ENCODE results near the gene MMADHC.
A peak's percentile ranks its signal among the peaks of the same experiment; 100 is the strongest.

MMADHC gene

DNA sequence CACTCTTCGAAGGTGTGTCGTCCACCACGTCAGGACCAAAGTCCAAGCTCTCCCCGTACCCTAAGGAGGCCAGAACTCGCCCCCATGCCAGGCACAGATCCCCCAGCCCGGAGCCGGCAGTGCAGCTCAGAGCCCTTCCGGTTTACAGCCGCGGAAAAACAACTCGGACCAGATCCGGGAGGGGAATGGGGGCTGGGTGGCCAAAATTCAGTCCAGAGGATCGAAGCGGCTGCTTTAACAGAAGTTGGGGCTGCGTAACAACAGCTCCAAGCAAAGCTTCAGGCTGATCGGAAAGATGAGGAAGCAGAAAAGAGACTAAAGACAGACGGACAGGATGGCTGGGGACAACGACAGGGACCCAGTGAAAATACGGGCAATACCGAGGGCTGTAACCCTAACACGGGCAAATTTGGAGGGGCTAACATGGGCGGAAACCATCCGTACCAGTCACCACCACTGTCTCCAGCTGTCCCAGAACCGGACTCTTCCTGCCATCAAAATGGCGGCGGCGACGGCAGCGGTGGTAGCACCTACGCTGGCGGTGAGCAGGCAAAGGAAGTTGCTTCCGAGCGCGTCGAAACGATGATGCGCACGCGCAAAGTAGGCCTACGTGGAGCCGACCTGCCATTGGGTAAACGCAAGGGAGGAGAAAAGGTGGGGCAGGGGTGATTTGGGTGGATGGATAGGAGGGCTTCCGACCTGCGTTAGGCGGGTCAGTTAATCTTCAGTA, at the start of gene MMADHC:
Gene MMADHC, minus strand, starts transcription at position 556 of the 730 bp plus-strand sequence. CDS start 678 bp downstream, outside the sequence.
- DNase-seq (ENCODE audit: low read depth in 3 of 3, low spot score in 1 of 3) = peak; percentile 80 to 84 (median 83)

DNA sequence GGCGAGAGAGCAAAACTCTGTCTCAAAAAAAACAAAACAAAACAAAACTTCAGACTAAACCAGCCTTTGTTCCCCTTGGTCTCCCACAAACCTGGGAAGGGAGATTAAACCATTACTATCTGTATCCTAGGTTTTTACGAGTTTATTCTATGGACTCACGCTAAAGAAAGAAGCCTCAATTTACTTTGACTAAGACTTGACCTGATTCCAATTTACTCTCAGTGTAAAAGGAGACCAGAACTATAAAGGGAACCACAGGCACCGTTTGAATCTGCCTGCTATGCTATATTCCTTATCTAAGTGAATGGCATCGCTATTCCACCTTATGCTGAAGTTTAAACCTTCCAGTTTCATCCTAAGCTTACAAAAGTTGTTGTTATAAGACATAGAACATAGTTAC, 46.5 kb upstream of the MMADHC start:
- no peak for DNase-seq (ENCODE audit: low read depth in 3 of 3, low spot score in 1 of 3)

DNA sequence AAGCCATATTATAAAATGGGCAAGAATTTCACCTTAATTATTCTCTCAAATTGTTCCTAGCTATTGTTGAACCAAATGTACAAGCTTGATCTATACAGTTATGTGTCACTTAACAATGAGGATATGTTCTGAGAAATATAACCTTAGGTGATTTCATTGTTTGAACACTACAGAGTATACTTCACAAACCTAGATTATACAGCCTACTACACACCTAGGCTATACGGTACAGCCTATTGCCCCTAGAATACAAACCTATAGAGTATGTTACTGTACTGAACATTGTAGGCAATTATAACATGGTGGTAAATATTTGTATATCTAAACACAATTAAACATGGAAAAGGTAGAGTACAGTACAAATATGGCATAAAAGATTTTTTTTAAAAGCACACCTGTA, 42.9 kb upstream of the MMADHC start:
- DNase-seq (ENCODE audit: low read depth in 3 of 3, low spot score in 1 of 3) = no peak

DNA sequence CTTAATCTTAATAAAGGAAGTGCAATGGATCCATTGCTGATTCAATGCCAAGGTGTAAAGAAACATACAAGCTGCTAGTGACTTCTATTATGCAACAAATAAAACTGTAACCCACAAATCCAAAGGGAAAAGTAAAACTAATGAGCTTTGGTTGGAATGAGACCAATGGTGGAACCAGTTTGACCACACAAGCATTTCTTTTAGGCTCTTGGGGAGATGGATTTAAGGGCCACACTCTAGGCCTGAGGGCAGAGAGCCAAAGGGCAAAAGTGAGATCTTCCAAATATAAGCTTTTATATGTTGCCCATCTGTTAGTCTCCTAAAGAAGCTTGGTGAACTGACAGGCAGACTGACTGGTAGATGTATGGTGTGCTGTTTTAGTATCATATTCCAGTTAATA, 41.5 kb upstream of the MMADHC start:
- DNase-seq (ENCODE audit: low read depth in 3 of 3, low spot score in 1 of 3) = no peak

DNA sequence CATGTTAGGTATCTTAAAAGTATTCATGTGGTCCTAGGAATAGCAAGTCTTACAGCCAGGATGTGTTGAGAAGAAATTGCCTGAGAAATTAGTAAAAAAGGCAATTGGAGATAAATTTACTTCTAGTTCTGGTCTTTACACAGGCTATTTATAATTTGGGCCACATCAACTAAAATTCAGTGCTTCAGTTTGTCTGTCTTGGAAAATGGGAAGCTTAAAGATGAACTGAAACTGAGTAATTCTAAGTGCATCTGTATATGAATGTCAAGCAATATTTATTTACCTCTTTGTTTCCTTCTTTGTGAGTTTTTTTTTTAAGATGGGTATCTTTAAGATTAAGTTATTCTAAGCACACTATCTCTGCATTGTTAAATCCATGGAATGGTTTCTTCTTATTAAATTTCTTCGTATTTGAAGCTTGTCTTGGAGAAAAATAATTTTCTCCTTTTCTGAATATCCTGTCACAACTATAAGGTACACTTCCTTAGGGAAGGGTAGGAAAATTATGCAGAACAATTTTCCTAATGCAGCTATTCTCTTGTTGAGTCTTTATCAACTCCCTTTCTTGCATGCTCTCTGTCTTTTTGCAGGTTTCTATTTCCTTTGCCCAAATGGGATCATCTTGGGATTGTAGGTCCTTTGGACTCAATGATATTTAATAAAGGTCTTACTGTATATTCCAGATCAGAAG, 39.7 kb upstream of the MMADHC start:
- DNase-seq (ENCODE audit: low read depth in 3 of 3, low spot score in 1 of 3) = no peak

DNA sequence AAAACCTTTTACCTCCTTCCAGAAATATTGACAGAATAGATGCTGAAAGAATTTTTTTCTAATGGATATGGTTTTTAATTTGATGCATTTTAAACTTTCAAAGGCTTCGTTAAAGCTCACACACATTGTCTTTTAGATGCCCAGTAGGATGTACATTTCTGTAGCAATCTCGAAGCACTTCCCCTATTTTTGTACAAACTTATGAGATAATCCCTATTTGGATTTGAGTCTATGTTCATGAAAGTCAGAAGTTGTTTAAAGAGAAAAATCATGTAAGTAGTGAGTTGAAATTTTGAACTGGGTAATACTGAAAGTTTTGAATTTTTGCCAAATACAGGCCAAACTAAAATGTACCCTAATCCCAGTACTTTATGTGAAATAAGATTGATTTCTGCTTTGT, 38.1 kb upstream of the MMADHC start:
- no peak for DNase-seq (ENCODE audit: low read depth in 3 of 3, low spot score in 1 of 3)

DNA sequence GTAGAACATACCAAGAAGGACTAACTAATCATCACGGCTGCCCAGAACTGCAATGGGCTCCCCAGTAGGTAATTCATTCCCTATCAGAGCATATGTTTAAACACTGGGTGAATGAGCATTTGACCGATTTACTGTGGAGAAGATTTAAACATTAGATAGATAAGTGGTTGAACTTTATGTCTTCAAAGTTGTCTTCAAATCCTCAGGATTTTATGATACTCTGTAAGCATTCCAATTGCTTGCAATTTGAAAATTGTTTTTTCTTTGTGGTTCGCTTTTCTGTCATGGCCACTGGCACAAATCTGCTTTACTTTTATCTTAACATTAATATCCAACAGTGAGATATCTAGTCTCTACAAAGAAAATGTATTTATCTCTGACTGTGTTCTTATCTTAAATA, 37.7 kb upstream of the MMADHC start:
- DNase-seq (ENCODE audit: low read depth in 3 of 3, low spot score in 1 of 3) = no peak

DNA sequence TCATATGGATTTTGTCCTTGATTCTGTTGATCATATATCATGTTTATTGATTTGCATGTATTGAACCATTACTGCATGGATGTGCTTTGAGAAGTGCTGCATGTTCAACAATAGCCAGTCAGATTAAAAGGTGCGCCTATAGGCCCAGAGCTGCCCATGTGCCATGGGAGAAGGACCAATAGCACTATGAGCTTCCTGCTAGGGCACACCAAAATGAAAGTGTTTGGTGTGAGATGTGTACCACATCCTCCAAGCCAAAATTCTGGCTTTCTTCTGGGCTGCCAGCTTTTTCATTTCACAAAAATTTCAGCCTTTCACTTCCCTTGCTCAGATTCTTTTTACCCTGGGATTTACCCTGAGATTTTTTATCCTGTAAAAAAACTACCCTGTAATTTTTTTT, 34.8 kb upstream of the MMADHC start:
- DNase-seq (ENCODE audit: low read depth in 3 of 3, low spot score in 1 of 3) = no peak

DNA sequence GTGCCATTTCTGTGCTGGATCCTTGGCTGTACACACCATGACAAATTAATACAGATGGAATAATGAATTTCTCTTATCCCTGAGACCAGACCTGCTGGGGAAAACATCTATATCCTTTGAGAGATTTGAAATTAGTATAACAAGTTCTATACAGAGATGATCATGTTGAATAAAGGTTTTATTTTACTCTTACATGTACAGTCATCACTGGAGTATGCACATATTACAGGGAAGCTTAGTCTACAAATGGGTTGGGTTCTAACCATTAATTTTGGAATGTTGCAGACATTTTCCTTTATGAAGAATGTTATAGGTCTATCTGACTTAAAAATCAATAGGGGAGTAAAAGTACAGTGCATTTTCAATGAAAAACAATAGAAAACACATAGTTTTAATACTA, 29.9 kb upstream of the MMADHC start:
- DNase-seq (ENCODE audit: low read depth in 3 of 3, low spot score in 1 of 3) = no peak

DNA sequence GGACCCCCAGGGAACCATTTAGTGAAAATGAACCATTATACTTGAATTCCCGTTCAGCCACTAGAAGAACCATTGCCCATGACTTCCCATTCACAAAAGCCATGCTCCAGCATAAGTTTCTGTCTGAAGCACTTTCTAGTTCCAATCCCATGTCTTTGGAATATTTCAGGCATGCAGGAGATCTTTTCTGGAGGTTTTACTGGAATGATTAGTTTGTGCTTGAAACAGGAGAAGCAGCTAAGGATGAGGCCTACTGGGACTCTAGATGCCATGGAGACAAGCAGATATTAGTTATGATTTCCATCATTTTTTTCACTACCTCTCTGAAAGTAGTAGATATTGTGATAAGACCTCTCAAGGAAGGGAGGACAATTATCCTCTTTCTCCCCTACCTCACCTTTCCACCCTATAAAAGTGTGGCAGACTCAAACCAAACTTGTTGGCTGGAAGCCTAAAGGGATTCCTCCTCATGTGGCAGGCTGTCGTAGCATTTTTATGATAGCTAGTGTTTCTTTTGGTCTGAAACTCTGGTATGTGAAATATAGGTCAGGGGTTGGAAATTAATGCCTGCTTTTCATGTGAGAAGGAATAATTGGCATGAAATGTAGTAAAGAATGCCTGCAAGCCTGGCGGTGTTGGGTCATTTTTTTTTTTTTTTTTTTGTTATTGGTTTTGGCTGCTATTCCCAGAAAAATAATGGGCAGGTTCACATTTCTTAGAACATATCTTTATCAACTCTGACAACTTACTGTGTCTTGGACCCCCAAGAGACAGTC, 29.3 kb upstream of the MMADHC start:
- DNase-seq (ENCODE audit: low read depth in 3 of 3, low spot score in 1 of 3) = no peak

DNA sequence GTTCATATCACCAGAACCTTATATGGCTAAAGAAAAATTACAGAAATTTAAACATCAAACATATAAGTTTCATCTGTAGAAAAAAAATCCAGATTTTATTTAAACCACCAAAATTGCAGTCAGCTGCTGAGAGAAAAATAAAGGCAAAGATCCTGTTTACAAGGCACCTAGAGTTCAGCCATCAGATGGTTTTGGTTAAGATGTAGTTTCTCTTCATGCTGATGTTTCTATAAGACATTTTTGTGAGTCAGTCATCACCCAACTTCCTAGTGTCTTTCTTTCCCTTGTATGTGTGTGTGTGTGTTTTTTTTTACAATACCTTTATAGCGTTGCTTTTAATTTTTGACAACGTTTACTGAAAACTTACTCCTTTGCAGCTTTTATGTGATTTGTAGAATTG, 26.1 kb upstream of the MMADHC start:
- no peak for DNase-seq (ENCODE audit: low read depth in 3 of 3, low spot score in 1 of 3)

DNA sequence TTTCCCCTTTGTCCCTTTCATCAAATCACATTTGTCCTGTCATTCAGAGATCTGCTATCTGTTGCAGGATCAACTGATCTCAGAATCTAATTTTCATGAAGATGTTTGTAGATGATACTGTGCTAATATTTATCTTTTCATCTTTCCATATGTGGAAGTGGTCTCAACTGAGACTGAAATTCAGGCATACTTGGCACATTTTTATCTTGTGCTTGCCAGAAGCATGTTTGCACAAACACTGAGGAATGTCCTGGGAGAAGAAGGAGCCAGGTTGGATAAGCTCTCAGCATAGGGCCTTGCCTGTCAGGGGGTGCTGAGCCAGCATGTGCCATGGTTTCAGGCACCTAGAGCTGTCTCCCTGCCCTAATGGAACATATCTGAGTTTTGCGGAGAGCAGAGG, 24.5 kb upstream of the MMADHC start:
- DNase-seq (ENCODE audit: low read depth in 3 of 3, low spot score in 1 of 3) = no peak

DNA sequence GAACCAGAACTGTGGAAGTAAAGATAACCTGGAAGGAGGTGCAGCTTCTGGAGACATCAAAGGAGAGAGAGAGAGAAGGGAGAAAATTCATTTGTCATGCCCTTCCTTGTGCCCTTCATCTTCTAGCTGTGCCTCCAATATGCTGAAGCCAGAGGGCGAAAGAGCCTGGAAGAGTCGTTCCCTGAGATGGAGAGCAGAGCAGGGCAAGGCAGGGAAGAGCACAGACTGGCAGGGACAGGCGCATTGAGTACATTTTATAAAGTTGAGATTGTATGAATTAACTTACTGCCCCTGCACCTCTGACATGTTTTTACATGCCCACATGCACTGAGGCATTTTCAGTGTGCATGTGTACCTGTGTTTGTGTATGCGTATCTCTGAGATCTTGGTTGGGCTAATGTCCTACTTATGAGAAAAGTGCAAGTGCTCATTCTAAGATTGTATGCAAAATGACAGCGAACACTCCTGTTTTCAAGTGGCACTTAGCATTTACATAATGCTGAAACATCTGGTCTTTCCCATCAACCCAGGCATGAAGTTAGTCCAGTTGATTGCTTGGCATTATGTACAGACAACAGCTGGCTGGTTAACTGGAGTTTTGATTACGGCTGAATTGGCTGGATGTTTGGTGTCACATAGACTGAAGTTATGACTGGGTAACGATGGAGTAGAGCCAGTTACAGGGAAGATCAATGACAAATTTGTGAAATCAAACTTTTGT, 23.7 kb upstream of the MMADHC start:
- DNase-seq (ENCODE audit: low read depth in 3 of 3, low spot score in 1 of 3) = no peak

DNA sequence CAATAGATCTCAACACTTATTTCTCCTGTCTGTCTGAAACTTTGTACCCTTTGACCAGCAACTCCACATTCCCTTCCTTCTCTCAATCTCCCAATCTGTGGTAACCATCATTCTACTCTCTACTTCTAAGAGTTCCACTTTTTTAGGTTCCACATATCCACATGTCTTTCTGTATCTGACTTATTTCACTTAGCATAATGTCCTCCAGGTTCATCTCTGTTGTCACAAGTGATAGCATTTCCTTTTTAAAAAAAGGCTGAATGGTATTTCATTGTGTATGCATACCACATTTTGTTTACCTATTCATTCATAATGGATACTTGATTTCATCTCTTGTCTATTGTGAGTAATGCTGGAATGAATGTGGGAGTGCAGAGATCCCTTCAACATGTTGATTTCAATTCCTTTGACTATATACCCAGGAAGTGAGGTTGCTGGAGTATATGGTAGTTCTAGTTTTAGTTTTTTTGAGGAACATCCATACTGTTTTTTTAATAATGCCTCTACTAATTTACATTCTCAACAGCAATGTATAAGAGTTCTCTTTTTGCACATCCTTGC, 18.8 kb upstream of the MMADHC start:
- DNase-seq (ENCODE audit: low read depth in 3 of 3, low spot score in 1 of 3) = no peak

DNA sequence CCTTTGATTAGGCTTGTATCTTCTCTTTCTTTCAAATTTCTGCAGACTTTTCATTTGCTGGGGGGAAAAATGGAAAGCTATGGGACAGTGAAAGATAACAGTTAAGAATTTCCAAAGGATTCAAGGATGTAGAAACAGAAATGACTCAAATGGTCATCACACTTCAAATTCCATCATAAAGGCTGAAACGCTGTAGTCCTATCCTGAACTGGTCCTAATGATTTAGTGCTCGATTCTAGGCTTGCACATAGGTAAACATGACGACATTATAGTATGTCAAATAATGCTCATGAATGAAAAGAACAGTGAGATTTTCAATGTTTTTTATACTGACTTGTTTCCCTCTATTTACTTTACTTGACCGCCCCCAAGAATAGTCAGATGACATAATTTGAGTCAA, 15.7 kb upstream of the MMADHC start:
- no peak for DNase-seq (ENCODE audit: low read depth in 3 of 3, low spot score in 1 of 3)

DNA sequence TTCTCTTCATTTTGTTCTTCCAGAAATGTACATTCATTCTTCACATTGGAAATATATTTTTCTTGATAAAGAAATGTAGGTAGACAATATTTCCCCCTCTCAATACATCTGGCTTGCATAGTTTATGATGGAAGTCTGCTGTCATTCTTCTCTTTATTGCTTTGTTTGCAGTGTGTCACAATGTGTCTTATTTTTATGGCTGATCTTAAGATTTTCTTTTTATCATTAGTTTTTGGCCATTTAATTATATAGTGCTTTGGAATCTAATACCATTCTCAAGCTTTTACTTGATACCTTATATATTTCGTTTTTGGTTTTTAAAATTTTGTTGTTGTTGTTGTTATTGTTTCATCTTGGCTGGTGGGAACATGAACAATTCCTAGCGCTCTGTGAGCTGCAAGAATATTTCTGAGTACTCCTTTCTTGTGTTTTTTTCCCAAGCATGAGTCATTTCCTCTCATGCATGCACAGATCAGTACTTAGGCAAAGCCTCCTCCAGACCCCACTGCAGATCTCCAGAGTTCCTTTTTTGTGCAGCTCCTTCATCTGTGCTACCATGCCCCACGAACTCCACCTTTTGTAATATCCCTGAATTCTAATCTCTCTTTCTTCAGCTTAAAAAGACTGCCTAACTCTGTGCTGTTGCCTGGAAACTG, 13.7 kb upstream of the MMADHC start:
- DNase-seq (ENCODE audit: low read depth in 3 of 3, low spot score in 1 of 3) = no peak

DNA sequence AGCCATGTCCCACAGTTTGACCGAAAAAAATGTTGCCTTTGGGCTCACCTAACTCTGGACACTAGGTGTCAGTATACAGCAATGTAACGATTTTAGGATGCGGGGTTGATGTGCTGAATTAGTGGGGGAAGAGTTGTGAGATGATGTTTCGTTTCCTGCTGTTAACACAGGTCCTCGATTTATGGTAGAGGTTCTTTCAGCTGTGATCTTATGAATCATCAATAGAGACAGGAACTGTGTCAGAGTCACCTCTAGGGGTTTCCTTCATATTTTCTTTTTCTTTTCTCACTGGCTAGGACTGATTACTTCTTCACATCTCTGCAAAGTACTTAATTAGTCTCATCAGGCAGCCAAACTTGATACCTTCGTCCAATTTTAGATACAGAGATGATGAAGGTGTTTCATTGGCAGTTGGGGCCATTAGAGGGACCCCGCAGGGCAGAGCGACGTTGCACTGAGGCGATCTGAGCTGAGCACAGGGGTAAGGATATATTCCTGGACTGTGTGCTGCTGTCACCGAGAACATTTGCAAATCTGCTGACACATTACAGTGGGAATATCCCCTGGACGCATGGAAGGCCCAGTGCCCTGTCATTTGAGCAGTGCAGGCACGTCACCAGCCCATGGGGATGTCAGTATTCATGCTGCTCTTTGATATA, 10.2 kb upstream of the MMADHC start:
- peak in 2 of 3 donors; percentile 24 to 30 for DNase-seq (ENCODE audit: low read depth in 3 of 3, low spot score in 1 of 3)

DNA sequence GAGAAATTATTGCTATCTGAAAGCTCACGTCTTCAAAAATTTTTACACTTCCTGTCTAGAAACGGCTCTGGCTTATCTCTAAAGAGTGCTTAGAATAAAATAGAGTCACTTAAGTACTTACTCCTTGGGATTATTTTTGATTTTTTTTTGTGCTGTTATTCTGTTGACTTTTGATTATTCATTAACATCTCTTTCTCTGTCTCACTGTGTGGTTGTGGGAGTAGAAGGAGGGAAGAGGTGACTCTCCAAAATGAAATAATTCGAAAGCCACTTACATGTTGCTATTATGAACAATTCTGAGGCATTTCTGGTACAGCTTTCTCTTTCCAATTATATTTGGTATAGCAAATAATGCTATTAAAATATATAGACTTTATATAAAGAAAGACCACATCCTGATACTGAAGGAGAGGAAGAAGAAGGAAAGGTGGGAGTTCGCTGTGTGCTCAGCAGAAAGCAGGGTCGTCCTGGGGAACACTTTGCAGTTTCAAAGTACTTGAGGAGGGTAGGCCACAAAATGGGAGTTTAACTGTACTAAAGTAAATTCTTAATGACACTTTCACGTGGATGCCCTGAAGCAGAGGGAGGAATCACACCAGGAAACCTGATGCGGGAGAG, 9.6 kb upstream of the MMADHC start:
- DNase-seq (ENCODE audit: low read depth in 3 of 3, low spot score in 1 of 3) = no peak

DNA sequence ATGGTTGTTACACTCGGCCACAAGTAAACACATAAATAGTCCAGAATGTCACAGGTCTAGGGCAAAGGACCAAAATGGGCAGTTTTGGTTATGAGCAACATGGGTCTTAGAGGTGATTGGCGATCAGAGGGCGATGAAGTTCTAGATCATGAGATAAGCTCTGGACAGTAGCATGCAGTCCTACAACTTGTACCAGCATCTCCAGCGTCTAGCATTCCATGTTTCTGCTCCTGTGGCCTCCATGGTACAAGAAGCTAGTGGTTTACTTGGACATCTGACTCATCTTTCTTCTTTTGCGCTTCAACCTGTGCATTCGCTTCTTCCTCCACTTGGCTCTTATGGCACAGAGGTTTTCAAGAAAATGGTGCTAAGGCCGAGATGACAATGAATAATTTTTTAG, 8.9 kb upstream of the MMADHC start:
- no peak for DNase-seq (ENCODE audit: low read depth in 3 of 3, low spot score in 1 of 3)

All from stimulated activated CD4-positive, alpha-beta T cell treated with anti-CD3 and anti-CD28 coated beads, TNF-alpha, amount 100 ng/mL, for 1 hour (primary cell).